ENCODE results near the gene TSC22D4. TPM values are rescaled to one million over a fixed set of nuclear protein-coding genes. Genes with fewer than 3 reads are reported as not detected.

The TSC22D4 gene
- total RNA-seq, 2 donors from 2014 or later: 25.7 to 45.5 TPM

- Histone ChIP-seq H3K9me3 (no peaks in the 10 kb centered on the region), H3K4me1 (ENCODE audit: control insufficient read depth in 1 of 2, low read depth in 2 of 2) (peaks cover 0 to 5% of the 10 kb centered on the region in 2 donors), H3K27me3 (replicated peaks; ENCODE audit: insufficient read depth) (no peaks in the 10 kb centered on the region), H3K27ac (no peak overlapping the region), H3K4me3 (no peak overlapping the region), H3K36me3 (no peaks in the 10 kb centered on the region)
- DNase-seq (ENCODE audit: low spot score): no peak
- TF ChIP-seq CTCF (IDR thresholded peaks at IDR 0.05): no peak
- ATAC-seq (ENCODE audit: insufficient number of reproducible peaks, low FRiP score, low read depth): no peak
Observed at GRCh38 chr7:100489824-100490223, 10.8 kb upstream of the TSC22D4 start.

- no peaks in the 10 kb centered on the region for H3K36me3 ChIP-seq
- peaks cover 0 to 5% of the 10 kb centered on the region in 2 donors for H3K4me1 ChIP-seq (ENCODE audit: control insufficient read depth in 1 of 2, low read depth in 2 of 2)
- no peaks in the 10 kb centered on the region for H3K9me3 ChIP-seq
- TF ChIP-seq CTCF (IDR thresholded peaks at IDR 0.05): no peak
- H3K4me3 ChIP-seq: no peak overlapping the region
- DNase-seq (ENCODE audit: low spot score) (no peak), ATAC-seq (ENCODE audit: insufficient number of reproducible peaks, low FRiP score, low read depth) (no peak)
- no peaks in the 10 kb centered on the region for H3K27me3 ChIP-seq (replicated peaks; ENCODE audit: insufficient read depth)
- no peak overlapping the region for H3K27ac ChIP-seq
Observed at GRCh38 chr7:100489121-100489520, 10.1 kb upstream of the TSC22D4 start.

GRCh38 chr7:100488333-100489095 is 9.5 kb upstream of the TSC22D4 start:
- TF ChIP-seq CTCF (IDR thresholded peaks at IDR 0.05): no peak
- H3K4me1 ChIP-seq (ENCODE audit: control insufficient read depth in 1 of 2, low read depth in 2 of 2): peaks cover 0 to 4% of the 10 kb centered on the region in 2 donors

GRCh38 chr7:100486753-100487446 is 7.9 kb upstream of the TSC22D4 start:
- Histone ChIP-seq H3K27me3 (replicated peaks; ENCODE audit: insufficient read depth) (no peaks in the 10 kb centered on the region), H3K36me3 (no peaks in the 10 kb centered on the region), H3K27ac (no peak overlapping the region), H3K9me3 (no peaks in the 10 kb centered on the region), H3K4me3 (no peak overlapping the region), H3K4me1 (ENCODE audit: control insufficient read depth in 1 of 2, low read depth in 2 of 2) (peaks cover 5 to 7% of the 10 kb centered on the region in 2 donors)
- DNase-seq (ENCODE audit: low spot score): no peak
- no peak for ATAC-seq (ENCODE audit: insufficient number of reproducible peaks, low FRiP score, low read depth)
- no peak for TF ChIP-seq CTCF (IDR thresholded peaks at IDR 0.05)

More at GRCh38 chr7:100488333-100489095, 9.5 kb upstream of the TSC22D4 start:
- Histone ChIP-seq H3K4me3 (no peak overlapping the region), H3K9me3 (no peaks in the 10 kb centered on the region), H3K36me3 (no peaks in the 10 kb centered on the region), H3K27ac (no peak overlapping the region), H3K27me3 (replicated peaks; ENCODE audit: insufficient read depth) (no peaks in the 10 kb centered on the region)
- ATAC-seq (ENCODE audit: insufficient number of reproducible peaks, low FRiP score, low read depth): no peak
- no peak for DNase-seq (ENCODE audit: low spot score)

- no peak for DNase-seq (ENCODE audit: low spot score)
- no peak overlapping the region for H3K27ac ChIP-seq
- TF ChIP-seq CTCF (IDR thresholded peaks at IDR 0.05): no peak
- H3K4me1 ChIP-seq (ENCODE audit: control insufficient read depth in 1 of 2, low read depth in 2 of 2): peaks cover 5 to 7% of the 10 kb centered on the region in 2 donors
- ATAC-seq (ENCODE audit: insufficient number of reproducible peaks, low FRiP score, low read depth): no peak
- no peaks in the 10 kb centered on the region for H3K9me3 ChIP-seq
- H3K4me3 ChIP-seq: no peak overlapping the region
- H3K27me3 ChIP-seq (replicated peaks; ENCODE audit: insufficient read depth): no peaks in the 10 kb centered on the region
- H3K36me3 ChIP-seq: no peaks in the 10 kb centered on the region
Observed at GRCh38 chr7:100486111-100486636, 7.2 kb upstream of the TSC22D4 start.
